ENCODE results near the gene LRRC66. TPM values are rescaled to one million over a fixed set of nuclear protein-coding genes. Genes with fewer than 3 reads are reported as not detected.

The LRRC66 gene
- total and polyA plus RNA-seq, 2 of the 13 experiments (the other 11 are each of a cell fraction or from before 2014, with no cell fraction given) = not detected

DNA sequence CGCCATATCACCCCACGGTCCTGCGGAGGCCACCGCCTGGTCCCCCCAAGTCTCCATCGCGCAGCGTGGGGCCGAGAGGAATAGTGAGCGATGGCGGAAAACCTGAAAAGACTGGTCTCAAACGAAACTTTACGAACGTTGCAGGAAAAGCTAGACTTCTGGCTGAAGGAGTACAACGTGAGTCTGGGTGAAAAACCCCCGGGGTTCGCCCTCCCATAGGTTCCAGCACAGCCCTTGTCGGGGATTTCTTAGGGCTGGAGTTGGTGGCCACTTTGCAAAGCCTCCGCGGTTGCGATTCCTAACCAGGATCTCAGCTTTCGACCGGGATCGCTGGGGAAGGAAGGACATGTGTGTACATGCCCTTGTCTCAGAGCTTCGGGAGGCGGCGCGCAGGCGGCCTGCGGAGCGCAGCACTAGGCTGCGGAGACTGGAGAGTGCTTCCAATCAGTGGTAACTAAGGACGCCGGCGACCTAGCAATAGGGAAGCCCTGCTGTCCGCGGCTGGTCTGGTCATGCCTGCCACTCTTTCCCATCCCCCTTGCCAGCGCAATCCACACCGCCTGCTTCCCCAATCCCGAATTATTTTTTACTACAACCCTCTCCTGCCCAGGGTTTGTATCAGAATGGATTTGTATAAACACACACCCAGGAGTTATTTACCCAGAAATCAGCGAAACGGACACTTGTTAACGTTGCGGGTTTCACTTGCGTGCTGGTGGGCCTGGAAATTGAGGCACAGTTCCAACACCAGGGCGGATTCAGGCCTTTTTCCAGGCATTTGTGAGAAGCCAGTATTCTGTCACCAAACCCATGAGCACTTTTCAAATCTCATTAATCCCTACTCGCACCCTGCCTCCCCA lies 31.7 kb upstream of the LRRC66 start (continued):
- TF ChIP-seq, protein P1, sequence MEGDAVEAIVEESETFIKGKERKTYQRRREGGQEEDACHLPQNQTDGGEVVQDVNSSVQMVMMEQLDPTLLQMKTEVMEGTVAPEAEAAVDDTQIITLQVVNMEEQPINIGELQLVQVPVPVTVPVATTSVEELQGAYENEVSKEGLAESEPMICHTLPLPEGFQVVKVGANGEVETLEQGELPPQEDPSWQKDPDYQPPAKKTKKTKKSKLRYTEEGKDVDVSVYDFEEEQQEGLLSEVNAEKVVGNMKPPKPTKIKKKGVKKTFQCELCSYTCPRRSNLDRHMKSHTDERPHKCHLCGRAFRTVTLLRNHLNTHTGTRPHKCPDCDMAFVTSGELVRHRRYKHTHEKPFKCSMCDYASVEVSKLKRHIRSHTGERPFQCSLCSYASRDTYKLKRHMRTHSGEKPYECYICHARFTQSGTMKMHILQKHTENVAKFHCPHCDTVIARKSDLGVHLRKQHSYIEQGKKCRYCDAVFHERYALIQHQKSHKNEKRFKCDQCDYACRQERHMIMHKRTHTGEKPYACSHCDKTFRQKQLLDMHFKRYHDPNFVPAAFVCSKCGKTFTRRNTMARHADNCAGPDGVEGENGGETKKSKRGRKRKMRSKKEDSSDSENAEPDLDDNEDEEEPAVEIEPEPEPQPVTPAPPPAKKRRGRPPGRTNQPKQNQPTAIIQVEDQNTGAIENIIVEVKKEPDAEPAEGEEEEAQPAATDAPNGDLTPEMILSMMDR (CRISPR knock-in tag; IDR thresholded peaks at IDR 0.05) = peak; percentile 26; the same call in 1 of the 2 replicates
- TF ChIP-seq DR1 (CRISPR knock-in tag; IDR thresholded peaks at IDR 0.05) (peak; percentile 42; the same call in 1 of the 2 replicates), ATF7 (IDR thresholded peaks at IDR 0.05) (no peak), ATF7 (CRISPR knock-in tag; IDR thresholded peaks at IDR 0.05) (no peak), ZNF607 (CRISPR knock-in tag; IDR thresholded peaks at IDR 0.05; ENCODE audit: borderline replicate concordance) (no peak), ISL2 (CRISPR knock-in tag; IDR thresholded peaks at IDR 0.05) (no peak), ZFP36L2 (CRISPR knock-in tag; IDR thresholded peaks at IDR 0.05) (no peak), ZNF121 (CRISPR knock-in tag; IDR thresholded peaks at IDR 0.05) (no peak), IRX3 (CRISPR knock-in tag; IDR thresholded peaks at IDR 0.05; ENCODE audit: borderline replicate concordance, low read depth) (peak; percentile 46; the same call in 1 of the 2 replicates), MAF1 (CRISPR knock-in tag; IDR thresholded peaks at IDR 0.05; ENCODE audit: borderline replicate concordance) (no peak), MATR3 (CRISPR knock-in tag; IDR thresholded peaks at IDR 0.05) (no peak), CHD2 (IDR thresholded peaks at IDR 0.05; ENCODE audit: low read depth, low read length) (no peak), NCOA5 (CRISPR knock-in tag; IDR thresholded peaks at IDR 0.05) (no peak), SKI (IDR thresholded peaks at IDR 0.05; ENCODE audit: partially characterized antibody) (peak; percentile 25)
- TF ChIP-seq, protein P2, sequence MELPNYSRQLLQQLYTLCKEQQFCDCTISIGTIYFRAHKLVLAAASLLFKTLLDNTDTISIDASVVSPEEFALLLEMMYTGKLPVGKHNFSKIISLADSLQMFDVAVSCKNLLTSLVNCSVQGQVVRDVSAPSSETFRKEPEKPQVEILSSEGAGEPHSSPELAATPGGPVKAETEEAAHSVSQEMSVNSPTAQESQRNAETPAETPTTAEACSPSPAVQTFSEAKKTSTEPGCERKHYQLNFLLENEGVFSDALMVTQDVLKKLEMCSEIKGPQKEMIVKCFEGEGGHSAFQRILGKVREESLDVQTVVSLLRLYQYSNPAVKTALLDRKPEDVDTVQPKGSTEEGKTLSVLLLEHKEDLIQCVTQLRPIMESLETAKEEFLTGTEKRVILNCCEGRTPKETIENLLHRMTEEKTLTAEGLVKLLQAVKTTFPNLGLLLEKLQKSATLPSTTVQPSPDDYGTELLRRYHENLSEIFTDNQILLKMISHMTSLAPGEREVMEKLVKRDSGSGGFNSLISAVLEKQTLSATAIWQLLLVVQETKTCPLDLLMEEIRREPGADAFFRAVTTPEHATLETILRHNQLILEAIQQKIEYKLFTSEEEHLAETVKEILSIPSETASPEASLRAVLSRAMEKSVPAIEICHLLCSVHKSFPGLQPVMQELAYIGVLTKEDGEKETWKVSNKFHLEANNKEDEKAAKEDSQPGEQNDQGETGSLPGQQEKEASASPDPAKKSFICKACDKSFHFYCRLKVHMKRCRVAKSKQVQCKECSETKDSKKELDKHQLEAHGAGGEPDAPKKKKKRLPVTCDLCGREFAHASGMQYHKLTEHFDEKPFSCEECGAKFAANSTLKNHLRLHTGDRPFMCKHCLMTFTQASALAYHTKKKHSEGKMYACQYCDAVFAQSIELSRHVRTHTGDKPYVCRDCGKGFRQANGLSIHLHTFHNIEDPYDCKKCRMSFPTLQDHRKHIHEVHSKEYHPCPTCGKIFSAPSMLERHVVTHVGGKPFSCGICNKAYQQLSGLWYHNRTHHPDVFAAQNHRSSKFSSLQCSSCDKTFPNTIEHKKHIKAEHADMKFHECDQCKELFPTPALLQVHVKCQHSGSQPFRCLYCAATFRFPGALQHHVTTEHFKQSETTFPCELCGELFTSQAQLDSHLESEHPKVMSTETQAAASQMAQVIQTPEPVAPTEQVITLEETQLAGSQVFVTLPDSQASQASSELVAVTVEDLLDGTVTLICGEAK (IDR thresholded peaks at IDR 0.05) = no peak
- TF ChIP-seq, protein P2 (CRISPR knock-in tag; IDR thresholded peaks at IDR 0.05) = 0 out of 2 replicates have a peak, but pooled peaks have one; percentile 13
- TF ChIP-seq, protein P3, sequence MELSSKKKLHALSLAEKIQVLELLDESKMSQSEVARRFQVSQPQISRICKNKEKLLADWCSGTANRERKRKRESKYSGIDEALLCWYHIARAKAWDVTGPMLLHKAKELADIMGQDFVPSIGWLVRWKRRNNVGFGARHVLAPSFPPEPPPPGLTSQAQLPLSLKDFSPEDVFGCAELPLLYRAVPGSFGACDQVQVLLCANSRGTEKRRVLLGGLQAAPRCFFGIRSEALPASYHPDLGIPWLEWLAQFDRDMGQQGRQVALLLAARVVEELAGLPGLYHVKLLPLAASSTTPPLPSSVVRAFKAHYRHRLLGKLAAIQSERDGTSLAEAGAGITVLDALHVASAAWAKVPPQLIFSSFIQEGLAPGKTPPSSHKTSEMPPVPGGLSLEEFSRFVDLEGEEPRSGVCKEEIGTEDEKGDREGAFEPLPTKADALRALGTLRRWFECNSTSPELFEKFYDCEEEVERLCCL (CRISPR knock-in tag; IDR thresholded peaks at IDR 0.05; ENCODE audit: borderline replicate concordance) = no peak
- TF ChIP-seq, protein P4, sequence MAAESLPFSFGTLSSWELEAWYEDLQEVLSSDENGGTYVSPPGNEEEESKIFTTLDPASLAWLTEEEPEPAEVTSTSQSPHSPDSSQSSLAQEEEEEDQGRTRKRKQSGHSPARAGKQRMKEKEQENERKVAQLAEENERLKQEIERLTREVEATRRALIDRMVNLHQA (CRISPR knock-in tag; IDR thresholded peaks at IDR 0.05) = no peak

Data from HepG2 (cell line).